ENCODE measurements around the gene ZNF594. TPM values are rescaled to one million over a fixed set of nuclear protein-coding genes. Genes with fewer than 3 reads are reported as not detected.
A peak's percentile ranks its signal among the peaks of the same experiment; 100 is the strongest.

ZNF594 gene
- total and polyA plus RNA-seq, 2 of the 13 experiments (the other 11 are each of a cell fraction or from before 2014, with no cell fraction given) = 2.9 to 9.6 TPM

- TF ChIP-seq ZNF142 (CRISPR knock-in tag; IDR thresholded peaks at IDR 0.05) = no peak
- no peak for TF ChIP-seq ZNF136 (CRISPR knock-in tag; IDR thresholded peaks at IDR 0.05; ENCODE audit: low read depth)
- TF ChIP-seq MXD3 (CRISPR knock-in tag; IDR thresholded peaks at IDR 0.05) = peak; percentile 55; the same call in 1 of the 2 replicates
- no peak for TF ChIP-seq AHR (CRISPR knock-in tag; IDR thresholded peaks at IDR 0.05)
- no peak for TF ChIP-seq FLYWCH1 (CRISPR knock-in tag; IDR thresholded peaks at IDR 0.05)
- no peak for TF ChIP-seq ZFP36L2 (CRISPR knock-in tag; IDR thresholded peaks at IDR 0.05)
- 0 out of 2 replicates have a peak, but pooled peaks have one; percentile 32 for TF ChIP-seq TFE3 (CRISPR knock-in tag; IDR thresholded peaks at IDR 0.05)
- peak; percentile 34; the same call in 1 of the 2 replicates for TF ChIP-seq ZNF580 (CRISPR knock-in tag; IDR thresholded peaks at IDR 0.05; ENCODE audit: borderline replicate concordance, low read depth)
- TF ChIP-seq RCOR2 (CRISPR knock-in tag; IDR thresholded peaks at IDR 0.05) = no peak
- peak; percentile 73 for TF ChIP-seq GABPA (IDR thresholded peaks at IDR 0.05; ENCODE audit: low read depth, low read length)
- peak; percentile 92 for TF ChIP-seq GABPA (CRISPR knock-in tag; IDR thresholded peaks at IDR 0.05; ENCODE audit: low read depth)
- TF ChIP-seq RBAK (CRISPR knock-in tag; IDR thresholded peaks at IDR 0.05) = no peak
- TF ChIP-seq PRDM4 (CRISPR knock-in tag; IDR thresholded peaks at IDR 0.05; ENCODE audit: borderline replicate concordance) = no peak
- TF ChIP-seq JUN (CRISPR knock-in tag; IDR thresholded peaks at IDR 0.05) = 0 out of 2 replicates have a peak, but pooled peaks have one; percentile 39
- TF ChIP-seq RBM22 (optimal IDR thresholded peaks at IDR 0.05; ENCODE audit: low read length) = no peak
- no peak for TF ChIP-seq ZNF274 (CRISPR knock-in tag; IDR thresholded peaks at IDR 0.05)
- no peak for TF ChIP-seq ZNF530 (CRISPR knock-in tag; IDR thresholded peaks at IDR 0.05; ENCODE audit: low read depth)
- TF ChIP-seq ZNF546 (CRISPR knock-in tag; conservative IDR thresholded peaks at IDR 0.05) = no peak
- TF ChIP-seq FOXC1 (CRISPR knock-in tag; IDR thresholded peaks at IDR 0.05; ENCODE audit: borderline replicate concordance) = 0 out of 2 replicates have a peak, but pooled peaks have one; percentile 39
Observed at GRCh38 chr17:5191541-5192417, at the start of gene ZNF594 (continued).
